AG08396 (cell line): ENCODE measurements around the gene FGF9.

ENCODE experiments used
- DNase-seq: peaks from one replicate; pipeline ENCODE4 v3.0.0; 2012; ENCODE audit warnings: low spot score, mixed read lengths

FGF9 gene

DNA sequence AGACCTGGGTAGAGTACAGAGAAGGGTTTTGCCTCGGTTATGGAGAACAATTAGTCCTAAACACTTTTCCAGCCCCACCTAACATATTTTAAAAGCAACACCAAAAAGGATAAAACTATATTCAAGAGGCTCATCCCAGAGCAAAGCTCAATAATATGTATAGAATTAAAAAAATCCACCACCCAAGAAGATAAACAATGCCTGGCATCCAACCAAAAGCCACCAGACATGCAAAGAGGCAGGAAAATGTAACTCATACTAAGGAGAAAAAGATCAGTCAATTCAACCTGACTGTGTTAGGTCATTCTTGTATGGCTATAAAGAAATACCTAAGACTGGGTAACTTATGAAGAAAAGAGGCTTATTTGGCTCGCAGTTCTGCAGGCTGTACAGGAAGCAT lies 39.3 kb downstream of the FGF9 start:
- DNase-seq, result no peak

DNA sequence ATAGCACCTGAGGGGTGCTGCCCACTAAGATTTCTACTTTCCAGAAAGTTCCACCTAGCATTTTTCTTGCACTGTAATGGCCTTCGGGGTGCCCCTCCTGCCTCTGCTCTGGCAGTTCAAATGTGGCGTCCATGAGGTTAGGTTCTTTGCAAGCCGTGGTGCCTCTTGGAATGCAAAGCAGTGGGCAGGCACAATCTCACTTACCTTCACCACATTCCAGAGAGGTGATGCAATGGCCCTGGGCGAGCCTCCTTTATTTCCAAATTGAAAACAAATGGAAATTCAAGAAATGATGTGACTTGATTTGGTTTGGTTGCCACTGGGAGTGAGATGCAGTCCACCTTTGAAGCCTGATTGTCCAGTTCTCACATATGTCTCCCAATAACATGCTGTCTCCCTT lies 46.9 kb downstream of the FGF9 start:
- DNase-seq, result no peak

DNA sequence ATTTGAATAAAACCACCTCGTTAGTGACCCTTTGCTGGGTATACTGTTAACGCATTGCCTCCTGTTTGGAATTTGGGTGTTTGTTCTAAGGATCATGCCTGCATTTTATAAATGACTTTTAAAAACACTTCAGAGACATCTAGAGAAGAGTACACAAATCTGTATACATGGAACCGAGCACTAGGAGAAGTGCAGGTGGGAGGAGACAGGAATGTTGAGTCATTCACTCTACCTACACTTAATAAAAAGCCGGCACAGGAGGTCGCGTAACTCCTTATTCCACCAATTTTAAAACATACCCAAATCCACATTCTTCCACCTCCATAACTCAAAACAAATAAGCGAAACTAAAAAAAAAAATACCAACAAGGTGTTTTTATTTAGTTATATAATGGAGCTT lies 48.6 kb downstream of the FGF9 start:
- no peak for DNase-seq

DNA sequence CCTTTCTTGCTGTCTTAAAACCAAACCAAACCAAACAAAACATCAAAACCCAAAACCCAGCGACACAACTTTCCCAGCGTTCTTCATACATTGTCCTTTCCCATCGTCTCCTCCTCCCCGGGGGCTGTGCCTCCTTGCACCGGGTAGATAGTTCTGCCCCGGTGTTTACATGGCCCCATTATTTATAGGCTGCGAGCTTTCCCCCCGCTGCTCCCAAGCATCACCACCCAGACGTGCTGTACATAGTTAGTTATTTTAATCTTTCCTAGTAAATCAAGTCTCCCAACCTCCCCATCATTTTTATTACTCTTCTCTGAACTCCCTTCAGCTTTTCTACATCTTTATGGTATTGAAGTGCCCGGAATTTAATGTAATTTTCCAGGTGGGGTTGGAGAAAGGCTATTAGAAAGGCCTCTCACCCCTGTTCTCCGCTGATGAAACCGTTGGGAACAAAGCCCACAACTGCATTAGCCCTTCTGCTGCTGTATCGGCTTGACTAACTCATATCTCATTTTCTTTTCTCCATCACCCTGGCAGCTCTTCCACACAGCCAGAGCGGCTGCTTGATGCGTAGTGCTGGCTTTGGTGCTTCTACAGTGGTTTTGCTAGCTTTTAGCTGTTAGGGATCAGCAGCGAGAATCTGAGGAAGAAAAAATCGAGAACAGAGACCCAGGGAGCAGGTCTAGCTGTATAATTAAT lies 53.1 kb downstream of the FGF9 start:
- DNase-seq, result no peak

DNA sequence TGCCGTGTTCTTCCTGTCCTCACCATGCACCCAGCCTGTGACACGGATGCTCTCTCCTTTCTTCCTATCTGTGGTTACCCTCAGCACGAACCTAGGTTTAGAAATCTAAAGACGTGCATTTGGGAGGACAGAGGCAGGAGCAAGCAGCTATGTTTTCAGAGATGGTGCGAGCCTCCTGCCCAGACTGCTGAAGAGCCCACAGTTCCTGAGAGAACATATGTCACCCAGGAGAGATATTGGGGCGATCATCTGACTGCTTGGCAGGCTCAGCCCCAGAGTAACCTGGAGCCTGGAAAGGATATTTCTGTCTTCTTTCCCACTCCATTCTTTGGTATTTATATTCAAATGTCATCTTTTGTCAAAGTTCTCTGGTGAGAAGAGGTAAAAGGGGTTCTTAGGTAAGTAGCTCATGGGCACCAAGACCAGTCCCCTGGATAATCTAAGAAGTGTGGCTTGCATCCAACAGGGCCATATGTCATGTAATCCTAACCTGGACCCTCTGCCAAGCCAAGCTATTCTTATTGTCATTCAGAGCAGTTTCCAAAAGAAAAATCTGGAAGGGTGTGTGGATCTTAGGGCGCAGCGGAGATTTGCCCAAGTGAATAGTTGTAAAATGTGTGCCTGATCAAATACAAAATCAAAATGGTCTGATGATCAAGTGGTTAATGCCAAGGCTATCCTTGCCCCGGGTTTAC lies 59.5 kb downstream of the FGF9 start:
- no peak for DNase-seq

DNA sequence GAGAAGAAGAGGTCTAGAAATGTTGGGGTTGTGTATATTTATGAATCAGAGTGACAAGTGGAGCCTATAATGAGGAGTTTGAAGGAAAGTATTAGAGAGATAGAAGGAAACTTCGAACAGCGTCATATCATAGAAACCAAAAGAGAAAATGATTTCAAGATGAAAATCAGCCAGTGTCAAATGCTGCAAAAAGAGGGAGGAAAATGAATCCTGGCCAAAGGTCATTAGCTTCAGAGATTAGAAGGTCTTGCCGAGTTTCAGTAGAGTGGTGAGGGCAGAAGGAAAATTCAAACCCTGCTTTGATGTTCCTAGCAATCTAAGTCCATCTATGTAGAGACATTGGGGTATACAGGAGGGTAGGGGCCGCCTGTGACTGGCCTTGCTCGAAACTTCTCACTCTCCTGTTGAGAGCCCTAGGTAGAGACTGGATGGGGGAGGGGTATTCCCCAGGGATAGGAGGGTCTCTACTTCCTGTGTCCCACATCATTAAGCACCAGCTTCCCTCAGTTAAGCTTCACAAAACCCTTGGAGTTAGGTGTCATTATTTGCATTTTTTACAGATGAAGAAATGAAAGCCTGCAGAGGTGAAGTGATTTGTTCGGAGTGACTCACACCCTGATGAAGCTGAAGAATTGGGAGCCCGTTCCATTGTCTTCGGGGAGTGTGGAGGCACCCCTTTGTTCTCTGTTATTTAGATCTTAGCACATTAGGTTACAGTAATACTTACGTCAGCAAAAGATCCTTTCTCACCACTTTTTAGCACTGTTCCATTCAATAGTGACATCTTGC lies 62.8 kb downstream of the FGF9 start:
- no peak for DNase-seq

DNA sequence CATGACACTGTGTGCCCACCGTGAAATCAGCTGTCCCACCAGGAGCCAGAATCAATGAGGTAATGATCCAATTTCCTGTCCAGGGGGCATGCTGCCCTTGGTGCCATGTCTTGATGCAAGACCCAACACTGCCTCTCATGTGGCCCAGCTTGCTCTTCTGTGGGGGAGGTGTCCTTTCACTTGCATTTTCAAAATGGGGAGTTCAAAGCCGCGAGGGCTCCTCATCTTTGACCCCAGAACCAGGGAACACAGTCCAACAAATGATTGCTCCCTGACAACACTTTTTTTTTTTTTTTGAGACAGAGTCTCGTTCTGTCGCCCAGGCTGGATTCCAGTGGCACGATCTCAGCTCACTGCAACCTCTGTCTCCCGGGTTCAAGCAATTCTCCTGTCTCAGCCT lies 64.1 kb downstream of the FGF9 start:
- DNase-seq, result no peak

DNA sequence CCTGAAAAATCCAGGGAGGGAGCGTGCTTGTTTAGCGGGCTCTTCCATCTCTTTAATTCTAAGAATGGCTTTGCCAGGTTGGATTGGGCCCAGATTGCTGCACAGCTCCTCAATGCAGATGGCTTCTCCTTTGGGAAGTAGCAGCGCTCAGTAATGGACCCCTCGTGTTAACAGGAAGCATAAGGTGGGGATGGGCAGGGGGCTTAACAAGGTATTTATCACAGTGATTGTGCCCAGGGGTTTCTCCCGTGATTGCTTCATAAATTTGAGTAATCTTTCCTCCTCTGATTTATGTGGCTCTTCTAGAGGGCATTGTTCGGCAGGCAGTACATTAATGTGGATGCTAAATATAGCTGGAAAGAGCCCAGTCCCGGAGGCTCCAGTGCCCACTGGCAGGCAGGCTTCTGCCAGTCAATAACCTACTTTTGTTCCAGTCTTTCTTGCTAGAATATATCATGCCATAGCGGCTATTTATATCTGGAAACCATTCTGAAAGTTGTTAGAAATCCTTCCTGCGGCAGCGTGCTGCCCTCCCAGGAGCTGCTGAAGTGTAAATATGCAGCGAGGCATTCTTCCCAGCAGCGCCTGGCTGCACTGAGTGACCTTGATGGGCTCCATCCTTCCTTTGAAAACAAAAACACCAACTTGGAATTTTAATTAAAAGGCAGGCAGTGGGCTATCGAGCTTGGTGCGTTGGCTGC lies 65.0 kb downstream of the FGF9 start:
- peak; percentile 24 for DNase-seq

DNA sequence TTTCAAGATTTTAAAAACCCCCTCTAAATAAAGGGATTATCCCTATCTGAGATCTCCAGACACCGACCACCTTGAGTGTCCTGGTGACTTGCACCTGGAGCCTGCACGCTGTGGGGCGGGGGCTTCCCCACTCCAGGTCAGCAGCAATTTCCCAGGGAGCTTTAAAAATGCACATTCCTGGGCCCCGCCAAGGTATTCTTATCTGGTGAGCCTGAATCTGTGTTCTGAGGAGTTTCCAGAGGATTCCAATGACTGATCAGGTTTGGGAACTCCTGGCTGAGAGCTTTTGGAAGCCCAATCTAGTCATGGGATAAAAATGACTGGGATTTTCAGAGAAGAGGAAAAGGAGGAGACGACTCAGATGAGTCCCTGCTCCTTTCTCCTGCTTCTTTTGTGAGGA lies 66.1 kb downstream of the FGF9 start:
- DNase-seq, result no peak

DNA sequence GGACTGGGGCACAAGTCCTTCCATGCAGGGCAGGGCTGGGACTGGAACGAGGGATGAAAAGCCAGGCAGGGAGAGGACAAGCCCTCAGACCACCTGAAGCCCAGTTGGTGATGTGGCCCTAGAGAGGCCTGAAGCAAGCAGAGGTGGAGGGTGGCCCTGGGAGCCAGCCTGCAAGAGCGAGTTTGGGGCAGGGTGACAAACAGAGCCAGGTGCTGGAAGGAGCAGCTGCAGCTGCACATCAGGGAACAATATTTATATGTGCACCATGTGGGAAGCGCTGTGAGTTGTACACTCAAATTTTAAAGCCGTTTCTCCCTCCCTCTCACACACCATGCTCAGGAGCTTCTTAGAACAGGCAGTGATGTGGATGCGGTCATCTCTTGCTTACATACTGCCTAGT lies 67.8 kb downstream of the FGF9 start:
- DNase-seq, result no peak

DNA sequence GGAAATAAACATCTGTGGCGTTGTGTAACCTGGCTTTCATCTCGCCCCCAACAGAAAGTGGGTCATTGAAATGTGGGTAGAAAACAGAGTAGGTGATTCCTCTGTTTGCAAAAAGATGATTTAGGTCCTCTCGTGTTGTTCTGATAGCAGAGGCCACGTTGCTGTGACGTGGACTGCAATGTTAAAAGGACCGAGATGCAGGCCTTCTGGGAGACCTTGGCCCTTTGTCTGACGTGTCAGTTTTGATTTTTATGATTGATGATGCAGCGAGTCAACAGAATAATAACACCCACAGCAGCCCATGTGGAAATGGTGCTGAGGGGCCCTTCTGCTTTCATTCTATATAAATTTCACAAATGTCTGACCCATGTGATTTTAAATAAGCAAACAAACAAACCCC lies 68.9 kb downstream of the FGF9 start:
- no peak for DNase-seq

DNA sequence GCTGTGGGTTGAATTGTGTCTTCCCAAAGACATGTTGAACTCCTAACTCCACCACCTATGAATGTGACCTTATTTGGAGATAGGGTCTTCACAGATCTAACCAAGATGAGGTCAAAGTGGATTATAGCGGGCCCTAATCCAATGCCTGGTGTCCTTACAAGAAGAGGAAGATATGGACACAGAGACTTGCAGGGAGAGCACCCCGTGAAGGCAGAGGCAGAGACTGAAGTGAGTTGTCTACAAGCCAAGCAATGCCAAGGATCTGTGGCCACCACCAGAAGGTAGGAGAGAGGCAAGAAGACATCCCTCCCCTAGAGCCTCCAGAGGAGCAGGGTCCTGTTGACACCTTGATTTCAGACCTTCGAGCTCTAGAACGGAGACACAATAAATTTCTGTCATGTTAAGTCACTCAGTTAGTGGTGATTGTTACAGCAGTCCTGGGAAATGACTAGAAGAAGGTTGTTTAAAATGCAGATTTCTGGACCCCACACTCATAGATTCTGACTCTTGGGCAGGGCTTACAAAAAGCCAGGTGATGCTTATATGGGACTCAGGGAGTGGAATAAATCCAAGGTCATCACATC lies 70.6 kb downstream of the FGF9 start:
- no peak for DNase-seq

DNA sequence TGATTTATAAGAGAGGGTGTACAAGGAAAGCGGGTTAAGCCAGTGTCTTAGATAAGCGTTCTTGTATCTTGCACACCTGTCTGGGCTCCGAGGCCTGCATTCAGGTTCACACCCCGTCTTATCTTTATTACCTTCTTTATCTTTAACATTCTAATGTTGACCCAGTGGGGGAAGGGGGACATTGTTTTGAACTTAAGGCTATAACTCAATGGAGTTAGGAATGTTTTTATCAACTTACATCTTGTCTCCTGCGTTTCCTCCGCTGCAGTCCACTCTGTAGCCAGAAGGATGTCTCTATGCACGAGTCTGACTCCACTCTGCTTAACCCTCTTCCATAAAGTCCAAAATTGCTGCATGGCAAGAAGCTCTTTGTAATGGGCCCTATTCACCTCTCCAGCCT lies 71.2 kb downstream of the FGF9 start:
- DNase-seq, result no peak

DNA sequence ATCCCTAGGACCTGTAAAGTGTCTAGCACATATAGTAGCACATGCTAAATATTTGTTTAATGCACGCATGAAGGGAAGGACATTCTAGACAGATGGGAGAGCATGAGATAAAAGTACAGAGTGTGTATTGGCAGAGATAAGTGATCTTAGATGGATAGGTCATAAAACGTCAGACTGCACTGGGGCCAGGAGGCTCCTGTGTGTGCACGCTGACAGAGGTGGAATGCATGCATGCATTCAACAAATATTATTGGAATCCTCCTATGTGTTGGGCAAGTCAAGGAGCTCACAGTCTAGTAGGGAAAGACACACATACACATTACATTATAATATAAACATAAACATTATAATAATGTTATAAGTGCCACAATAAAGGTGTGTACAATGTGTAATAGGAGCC lies 73.3 kb downstream of the FGF9 start:
- DNase-seq, result no peak

DNA sequence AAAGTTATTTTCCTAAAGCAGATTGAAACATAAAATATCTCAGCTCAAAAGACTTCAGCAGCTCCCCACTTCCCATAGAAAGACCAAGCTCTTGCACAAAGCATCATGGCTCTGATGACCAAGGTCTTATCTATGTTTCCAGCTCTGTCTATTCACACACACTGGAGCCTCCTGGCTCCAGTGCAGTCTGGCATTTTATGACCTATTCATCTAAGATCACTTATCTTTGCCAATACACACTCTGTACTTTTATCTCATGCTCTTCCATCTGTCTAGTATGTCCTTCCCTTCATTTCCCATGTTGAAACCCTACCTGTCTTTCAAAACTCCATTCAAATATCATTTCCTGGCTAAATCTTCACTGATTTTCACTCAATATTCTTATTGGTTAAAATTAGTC lies 74.4 kb downstream of the FGF9 start:
- DNase-seq, result no peak

DNA sequence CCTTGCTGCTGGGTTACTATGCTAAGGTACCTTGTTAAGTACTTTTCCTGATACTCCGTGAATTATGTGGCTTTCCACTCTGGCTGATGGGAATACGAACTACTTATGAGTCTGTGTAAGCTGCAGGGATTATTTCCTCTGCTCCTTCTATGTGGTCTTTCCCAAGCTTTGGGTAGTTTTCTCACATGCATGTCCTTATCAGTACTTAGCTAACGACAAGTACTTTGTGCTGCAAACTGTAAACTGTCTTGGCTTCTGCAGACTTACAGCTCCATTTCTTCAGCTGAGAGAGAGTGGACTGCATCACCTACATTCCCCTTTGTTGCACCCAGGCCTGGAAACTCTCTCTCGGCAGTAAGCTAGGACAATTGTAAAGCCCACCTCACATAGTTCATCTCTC lies 76.6 kb downstream of the FGF9 start:
- DNase-seq, result no peak

DNA sequence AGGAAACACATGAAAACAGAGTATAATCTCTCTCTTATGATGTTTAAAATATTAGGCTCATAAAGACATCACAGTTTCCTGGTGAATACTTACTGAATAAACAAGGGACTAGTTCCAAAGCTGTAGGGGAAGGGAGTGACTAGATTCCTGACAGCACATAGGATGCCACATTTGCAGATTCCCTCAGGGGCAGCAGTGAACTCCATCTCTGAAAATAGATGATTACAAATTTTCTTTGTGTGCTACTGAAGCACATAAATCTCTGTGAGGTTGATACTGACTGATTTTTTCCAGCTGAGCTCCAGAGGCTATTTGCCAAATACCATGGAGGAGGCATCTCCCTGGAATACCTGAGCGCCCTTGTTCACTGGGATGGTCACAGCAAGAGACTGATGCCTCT lies 77.3 kb downstream of the FGF9 start:
- no peak for DNase-seq

DNA sequence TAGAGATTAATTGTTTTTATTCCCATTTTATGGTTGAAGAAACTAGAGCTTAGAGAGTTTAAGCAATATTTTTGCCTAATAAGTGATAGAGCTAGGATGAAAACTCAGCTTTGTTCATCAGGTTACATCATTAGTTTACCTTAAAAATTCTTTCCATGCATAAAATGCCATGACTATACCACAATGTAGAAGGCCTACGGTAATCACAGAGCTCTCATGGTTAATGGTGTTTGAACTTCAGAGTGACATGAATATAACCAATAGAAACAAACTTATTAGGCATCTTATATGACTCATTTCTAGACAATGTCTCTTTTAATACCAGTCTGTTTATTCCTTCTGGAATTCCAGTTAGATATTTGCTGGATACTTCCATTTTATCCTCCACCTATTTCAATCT lies 78.5 kb downstream of the FGF9 start:
- peak; percentile 20 for DNase-seq

DNA sequence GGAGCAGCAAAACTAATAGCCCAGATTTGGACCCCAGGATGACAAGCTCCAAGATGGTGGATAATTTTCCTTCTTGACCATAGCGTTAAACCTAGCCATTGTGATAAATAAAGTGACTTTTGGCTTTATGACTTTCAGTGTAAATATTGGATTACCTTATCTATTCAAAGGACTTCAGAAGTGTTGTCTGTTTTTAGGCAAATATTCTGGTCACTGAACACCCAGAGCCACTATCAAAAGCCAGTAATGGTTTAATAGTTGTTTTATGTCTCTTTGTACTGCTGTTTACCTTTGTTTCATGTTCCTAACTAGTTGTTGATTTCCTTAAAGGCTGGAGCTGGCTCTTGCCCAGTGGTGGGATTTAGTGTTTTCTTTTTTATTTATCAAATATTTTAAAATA lies 81.6 kb downstream of the FGF9 start:
- no peak for DNase-seq

DNA sequence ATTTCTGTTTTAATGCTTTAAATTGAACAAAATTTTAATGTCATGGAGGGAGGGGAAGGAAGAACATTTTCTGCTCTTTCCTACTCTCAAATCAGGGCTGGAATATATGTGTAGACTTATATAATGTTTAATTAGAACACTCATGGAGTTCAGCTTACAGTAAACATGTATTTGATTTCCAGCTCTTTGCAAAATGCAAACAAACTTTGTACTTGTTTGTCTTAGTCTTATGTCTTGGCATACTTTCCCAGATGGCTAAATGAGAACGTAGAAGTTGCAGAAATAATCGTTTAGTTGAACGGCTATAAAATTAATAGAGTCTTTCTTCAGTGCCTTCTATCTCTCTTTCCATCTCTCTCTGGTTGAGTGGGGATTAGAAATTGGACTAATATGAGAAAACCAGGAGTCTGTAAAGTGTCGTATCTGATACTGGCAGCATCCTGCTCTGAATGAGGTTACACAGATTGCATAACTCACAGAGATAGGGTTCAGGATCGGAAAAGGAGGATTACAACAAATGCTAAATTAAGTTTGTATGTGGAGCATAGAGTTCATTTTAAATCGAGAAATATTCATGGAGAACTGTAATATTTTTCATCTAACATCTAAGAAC lies 82.3 kb downstream of the FGF9 start:
- DNase-seq, result no peak
